ENCODE data around the gene CPNE5. TPM values are rescaled to one million over a fixed set of nuclear protein-coding genes. Genes with fewer than 3 reads are reported as not detected.
"Not testable (repeated sequence)": the region's sequence is repeated elsewhere in the genome, so short reads cannot be mapped to it uniquely, and the experiment has no call there.

The CPNE5 gene
- total RNA-seq, 1 donor from 2014 or later: 25.7 TPM

DNA sequence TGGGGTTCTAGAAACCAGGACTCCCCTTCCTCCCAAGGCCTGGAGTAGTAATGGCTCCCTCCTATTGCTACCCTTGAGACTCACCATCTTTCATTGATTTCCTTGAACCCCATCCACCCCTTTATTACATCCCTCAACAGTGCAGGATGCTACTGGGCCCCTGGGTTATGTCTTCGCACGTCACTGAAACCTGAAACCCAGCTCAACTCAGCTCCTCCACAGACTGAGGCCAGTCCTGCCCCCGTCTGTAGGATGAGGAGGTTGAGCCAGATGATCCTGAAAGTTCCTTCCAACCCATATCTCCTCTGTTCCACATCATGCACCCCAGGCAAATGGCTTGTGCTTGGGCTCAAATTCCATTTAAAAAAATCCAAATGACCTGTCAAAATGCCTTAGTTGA, 21.4 kb downstream of the CPNE5 start:
- no peak for DNase-seq (ENCODE audit: extremely low read depth, low read depth, low spot score)

DNA sequence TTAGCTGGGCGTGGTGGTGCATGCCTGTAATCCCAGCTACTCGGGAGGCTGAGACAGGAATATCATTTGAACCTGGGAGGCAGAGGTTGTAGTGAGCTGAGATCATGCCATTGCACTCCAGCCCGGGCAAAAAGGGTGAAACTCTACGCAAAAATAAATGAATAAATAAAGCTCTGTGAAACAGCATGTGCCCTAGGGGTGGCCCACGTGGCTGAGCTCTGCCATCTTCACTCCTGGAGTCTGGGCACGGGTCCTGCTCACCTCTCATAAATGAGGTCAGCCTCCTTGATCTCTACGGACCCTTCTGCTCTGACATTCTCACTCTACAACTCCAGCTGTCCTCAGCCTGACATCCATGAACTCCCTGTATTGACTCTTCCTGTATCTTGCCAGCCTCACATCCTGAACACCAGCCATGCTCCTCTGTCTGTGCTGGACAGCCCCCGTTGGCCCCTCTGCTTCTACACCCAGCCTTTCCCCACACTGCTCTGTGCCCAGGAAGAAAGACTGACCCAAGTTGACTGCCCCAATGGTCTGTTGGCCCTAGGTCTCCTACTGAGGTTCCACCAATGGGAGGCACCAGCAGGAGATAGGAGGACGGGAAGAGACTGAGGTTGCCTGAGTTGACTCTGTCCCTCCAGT, 21.9 kb downstream of the CPNE5 start:
- no peak for DNase-seq (ENCODE audit: extremely low read depth, low read depth, low spot score)

DNA sequence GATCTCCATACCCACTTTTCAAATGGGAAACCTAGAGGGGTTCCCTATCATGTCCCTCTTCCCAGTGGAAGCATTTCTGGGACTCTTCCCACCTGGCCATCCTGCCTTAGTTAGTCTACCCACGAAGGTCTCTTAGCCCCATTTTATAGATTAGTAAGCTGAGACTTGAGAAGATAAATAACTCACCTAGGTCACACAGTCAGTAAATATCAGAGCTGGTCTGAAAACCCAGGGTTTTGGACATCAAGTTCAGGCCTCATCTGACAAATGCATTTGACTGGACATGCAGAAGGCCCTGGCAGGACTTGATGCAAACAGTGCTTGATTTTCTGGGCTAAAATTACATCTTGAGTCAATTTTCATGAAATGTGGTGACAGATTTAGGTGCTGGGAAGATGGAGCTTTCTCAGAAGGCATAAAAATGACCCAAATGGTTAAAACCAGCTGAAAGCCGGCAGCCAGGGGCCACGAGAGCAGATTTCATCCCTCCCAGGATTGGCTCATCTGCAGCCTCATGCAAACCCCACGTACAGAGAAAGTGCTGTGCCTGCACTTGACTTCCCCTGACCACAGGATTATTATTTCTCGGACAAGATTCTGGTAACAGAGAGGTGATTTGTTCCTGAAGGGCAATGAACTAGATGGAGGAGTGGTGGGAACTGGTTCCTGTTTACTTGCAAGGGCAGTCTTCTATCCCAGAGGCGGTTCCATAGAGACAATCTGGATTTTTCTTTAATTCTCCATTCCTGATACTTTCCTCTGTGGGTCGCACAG, 23.1 kb downstream of the CPNE5 start:
- no peak for DNase-seq (ENCODE audit: extremely low read depth, low read depth, low spot score)

DNA sequence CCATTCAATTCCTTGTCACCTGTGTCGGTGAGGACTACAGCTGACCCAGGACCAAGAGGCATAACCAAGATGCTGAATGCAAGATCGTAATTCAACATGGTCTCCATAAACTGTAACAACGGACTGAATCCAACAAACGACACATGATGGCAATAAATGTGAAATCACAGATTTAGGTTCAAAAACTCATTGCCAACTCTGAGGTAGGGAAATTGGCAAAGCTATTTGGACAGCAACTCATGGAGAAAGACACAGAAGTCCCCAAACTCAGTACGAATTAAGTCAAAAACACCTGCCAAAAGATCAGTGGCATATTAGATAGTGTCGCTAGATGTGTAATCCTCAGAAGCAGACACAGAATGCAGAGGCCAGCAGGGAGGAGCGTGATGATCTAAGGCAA, 25.0 kb downstream of the CPNE5 start:
- no peak for DNase-seq (ENCODE audit: extremely low read depth, low read depth, low spot score)

DNA sequence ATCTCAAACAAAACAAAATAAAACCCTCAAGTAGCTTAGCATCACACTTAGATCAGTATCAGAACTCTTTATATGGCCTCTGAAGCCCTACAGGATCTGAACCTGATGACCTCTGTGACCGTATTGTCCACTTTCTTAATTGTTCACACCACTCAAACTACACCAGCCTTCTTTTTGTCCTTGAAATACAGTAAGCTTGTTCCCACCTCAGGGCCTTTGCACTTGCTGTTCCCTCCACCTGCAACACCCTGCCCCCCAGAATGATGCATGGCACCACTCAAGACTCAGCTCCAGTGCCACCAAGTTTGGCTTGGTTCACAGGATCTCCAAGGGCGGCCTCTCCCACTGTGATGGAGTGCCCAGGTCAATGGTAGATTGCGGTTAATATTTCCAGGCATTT, 25.7 kb downstream of the CPNE5 start:
- no peak for DNase-seq (ENCODE audit: extremely low read depth, low read depth, low spot score)

DNA sequence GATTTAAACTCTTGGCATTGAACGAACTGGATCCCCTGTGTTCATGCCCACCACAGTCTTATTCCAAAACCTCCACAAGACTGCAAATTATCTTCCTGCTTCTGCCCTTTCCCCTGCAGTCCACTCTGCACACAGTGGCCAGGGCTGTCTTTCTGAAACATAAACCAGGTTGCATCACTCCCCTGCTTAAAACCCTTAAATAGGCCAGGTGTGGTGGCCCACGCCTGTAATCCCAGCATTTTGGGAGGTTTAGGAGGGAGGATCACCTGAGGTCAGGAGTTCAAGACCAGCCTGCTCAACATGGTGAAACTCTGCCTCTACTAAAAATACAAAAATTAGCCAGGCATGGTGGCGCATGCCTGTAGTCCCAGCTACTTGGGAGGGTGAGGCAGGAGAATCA, 26.2 kb downstream of the CPNE5 start:
- DNase-seq (ENCODE audit: extremely low read depth, low read depth, low spot score): not testable (repeated sequence)

DNA sequence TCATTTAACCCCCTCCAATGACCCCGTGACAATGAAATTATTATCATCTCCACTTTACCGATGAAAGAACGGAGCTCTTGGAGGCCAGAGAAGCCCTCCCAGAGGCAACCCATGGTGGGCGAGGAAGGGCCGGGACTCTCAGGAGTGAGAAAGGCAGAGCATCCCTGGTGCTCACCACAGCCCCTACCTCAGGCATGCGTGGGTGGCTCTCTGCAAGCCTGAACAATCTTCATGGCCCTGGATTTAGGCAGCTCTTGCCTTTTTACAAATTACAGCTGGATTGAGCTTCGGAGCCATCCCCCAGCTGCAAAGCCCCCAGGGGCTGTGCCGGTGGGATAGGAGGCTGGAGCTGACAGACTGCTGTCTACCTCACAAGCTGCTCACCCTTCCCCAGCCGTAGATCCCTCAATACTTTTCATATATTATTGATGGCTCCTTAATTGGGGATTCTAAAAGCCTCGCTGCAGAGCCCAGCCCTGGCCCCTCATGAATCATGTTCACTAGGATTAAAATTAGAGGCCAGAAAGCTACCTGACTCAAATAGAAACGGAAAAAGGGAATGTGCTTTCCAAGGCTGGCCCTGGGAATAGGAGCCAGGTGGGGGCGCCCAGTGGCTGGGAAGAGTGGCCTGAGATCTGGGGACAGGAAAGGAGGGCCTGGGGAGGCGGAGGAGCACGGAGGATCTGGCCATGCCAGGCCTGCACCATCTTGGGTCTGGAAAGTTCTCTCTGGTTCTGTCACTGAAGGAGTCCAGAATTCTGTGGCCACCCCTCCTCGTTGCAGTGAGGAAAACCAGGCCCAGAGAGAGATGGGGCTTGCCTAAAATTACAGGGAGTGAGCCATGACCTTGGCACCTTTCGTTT, 29.1 kb downstream of the CPNE5 start:
- no peak for DNase-seq (ENCODE audit: extremely low read depth, low read depth, low spot score)

DNA sequence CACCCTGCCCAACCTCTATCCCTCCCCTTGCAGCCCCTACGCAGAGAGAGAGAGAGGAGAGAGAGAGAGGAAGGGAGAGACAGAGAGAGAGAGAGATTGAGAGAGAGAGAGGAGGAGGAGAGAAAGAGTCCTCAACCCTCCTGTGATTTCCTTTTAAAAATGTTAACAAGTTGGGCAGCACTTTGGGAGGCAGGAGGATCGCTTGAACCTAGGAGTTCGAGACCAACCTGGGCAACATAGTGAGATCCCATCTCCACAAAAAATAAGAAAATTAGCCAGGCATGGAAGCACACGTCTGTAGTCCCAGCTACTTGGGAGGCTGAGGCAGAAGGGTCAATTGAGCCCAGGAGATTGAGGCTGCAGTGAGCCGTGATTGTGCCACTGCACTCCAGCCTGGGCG, 30.1 kb downstream of the CPNE5 start:
- no peak for DNase-seq (ENCODE audit: extremely low read depth, low read depth, low spot score)

DNA sequence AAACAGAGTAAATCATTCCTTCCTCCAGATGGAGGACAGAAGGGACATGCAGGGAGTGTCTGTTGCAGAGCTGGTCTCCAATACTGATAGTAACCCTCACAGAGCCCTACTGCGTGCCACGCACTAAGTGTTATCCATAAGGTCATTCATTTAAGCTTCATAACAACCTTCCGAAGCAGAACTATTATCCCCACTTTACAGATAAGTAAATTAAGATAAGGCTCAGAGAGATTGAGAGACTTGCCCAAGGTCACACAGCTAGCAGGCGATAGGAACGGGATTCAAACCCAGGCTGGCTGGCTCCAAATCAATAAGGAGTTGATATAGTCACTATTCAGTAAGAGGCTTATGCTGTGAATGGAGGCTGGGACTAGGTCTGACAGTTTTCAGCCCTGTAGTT, 30.6 kb downstream of the CPNE5 start:
- no peak for DNase-seq (ENCODE audit: extremely low read depth, low read depth, low spot score)

DNA sequence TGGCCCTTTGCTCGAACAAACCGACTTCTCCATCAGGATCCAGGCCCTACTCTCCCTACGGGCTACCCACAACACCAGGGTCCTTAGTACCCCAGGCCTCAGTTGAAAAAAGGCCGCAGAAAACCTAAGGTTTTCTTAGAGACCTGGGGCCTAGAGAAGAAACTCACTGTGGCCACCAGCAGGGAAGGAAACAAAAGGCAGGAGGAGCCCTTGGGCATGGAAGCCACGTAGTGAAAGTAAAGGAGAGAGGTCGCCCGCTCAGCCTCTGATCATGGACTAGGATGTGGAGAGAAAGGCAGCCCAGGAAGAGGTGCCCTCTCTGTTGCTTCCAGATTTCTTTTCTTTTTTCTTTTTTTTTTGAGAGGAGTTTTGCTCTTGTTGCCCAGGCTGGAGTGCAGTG, 31.5 kb downstream of the CPNE5 start:
- no peak for DNase-seq (ENCODE audit: extremely low read depth, low read depth, low spot score)

DNA sequence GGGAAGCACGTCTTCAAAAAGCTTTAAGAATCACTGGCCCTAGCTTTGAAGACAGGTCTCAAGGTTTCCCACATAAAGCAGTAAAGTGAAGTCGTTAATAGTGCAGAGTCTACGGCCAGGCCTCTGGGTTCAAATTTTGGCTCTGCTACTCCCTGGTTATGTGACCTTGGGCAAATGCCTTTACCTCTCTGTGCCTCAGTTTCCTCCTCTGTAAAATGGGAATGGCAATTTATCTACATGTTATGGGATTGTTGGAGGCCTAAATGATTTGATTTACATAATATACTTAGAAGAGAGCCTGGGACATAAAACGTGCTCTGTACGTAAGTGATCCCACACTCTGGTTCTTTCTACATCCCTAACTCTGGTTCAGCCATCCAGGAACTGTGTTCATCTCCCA, 32.1 kb downstream of the CPNE5 start:
- no peak for DNase-seq (ENCODE audit: extremely low read depth, low read depth, low spot score)

DNA sequence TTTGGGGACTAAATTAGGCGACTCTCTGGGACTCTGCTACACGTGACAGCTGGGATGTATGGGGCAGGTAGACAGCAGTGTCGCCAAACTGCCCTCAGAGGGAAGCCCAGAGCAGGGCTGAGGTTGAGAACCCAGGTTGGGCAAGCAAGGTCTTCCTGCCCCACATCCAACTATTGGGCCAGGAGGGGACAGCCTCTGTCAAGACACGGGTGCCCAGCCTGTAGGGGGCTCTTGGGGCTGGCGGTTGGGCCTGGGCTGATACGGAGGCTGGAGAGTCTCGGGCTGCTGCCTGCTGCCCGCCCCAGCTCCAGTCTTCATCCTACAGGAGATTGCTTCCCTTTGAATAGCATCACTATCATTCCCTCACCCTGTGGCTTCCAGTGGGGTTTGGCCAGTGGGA, 33.3 kb downstream of the CPNE5 start:
- no peak for DNase-seq (ENCODE audit: extremely low read depth, low read depth, low spot score)

DNA sequence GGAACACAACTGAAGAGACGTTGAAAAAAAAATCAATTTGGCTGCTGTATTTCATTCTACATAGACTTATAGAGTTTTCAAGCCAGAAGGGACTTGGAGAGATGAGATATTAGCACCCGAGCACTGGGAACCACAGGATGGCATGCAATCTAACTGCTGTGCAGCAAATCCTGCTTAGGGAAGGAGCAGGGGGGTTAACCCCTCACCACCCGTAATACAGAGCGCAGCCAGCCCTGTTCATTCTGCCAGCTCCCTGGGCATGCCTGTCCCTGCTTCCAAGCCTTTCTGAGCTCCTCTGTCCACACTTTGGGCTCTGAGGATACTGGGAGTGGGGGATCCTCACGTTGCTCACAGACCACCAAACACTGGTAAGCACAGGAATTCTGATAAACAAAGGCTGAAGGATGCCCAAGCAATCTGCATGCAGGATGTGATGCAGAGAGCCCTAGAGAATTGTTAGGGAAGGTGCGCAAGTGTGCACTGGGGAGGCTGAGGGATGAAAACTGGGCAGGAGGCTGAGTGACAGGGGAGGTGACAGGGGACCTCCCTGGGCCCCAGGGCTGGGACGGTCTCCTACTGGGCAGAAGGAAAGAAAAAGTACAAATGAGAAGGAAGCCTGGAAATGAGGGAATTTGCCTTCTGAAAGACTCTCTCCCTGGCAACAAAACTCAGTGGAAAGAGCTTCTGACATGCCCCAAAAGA, 34.0 kb downstream of the CPNE5 start:
- no peak for DNase-seq (ENCODE audit: extremely low read depth, low read depth, low spot score)

DNA sequence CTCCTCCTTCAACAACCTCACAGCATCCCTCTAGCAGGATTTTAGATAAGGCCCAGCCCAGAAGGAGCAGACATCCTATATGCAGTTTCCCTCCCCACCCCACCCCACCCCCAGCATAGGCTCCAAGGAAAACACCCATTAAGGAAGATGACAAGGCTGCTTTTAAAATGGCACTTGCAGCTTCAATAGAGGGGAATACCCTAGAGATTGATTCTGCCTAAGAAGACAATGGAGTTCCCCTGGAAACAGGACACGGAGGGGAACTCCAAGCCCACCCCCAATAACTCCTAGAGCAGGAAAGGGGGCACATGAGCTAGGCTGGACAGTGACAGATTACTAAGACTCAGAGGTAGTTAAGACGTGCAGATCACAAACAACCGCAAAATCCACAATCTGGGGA, 34.7 kb downstream of the CPNE5 start:
- DNase-seq (ENCODE audit: extremely low read depth, low read depth, low spot score): no peak

DNA sequence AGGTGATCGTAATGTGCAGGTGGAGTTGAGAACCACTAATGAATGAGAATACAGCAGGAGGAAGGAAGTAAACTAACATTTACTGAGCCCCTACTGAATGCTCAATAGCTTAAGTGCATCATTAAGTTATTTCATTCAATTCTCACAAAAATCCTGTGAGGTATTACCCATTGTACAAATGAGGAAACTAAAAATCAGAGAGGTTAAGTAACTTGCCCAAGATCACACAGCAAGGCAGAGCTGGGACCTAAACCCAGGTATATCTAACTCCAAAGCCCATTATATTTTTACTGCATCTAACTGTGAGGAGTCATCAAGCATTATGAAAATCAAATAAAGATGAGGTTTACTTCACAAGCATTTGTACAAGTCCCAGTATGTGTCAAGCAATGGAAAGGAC, 35.3 kb downstream of the CPNE5 start:
- no peak for DNase-seq (ENCODE audit: extremely low read depth, low read depth, low spot score)

DNA sequence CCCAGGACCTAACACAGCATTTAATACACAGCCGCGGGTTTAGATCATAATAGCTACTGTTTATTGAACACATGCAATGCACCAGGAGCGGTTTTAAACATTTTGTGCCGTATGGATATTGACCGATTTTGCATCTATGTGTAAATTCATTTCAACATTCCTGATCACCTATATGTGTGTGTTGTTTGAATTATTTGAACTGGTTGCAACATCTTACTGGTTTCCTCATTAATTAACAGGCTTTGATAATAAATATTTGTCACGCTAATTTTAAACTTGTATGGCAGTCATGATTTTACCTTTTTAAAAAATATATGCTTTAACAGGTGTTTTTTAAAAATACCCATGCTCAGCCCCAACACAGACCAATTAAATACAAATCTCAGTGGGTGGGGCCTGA, 35.8 kb downstream of the CPNE5 start:
- no peak for DNase-seq (ENCODE audit: extremely low read depth, low read depth, low spot score)

DNA sequence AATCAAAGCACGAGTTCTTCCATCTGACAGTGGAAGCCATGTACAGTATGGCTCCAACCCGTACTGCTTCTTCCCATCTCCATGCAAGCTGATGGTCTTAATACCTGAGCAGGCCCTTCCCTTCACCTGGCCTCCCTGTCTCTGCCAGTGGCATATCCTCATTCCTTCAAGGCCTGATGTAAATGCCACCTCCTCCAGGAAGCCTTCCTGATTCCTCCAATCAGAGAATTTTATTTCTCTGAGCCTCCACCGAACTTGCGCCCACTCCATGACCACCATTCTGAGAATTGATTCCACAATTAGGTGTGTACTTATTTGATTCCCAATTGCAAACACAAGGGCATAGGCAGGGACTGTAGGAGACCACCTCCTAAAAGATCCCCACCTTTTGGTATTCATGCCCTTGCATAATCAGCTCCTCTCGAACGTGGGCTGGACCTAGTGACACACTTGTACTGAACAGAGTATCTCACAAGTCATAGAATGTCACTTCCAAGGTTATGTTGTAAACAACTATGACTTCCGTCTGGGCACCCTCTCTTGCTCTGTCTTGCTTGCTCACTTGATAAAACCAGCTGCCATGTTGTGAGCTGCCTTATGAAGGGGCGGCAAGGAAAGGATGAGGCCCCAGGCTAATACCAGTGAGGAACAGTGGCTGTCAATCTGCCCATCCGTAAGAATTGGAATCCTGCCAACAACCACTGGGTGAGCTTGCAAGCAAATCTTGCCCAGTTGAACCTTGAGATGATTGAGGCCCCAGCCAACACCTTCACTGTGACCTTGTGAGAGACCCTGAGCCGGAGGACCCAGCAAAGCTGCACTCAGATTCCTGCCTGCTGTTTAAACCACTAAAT, 38.8 kb downstream of the CPNE5 start:
- DNase-seq (ENCODE audit: extremely low read depth, low read depth, low spot score): no peak

DNA sequence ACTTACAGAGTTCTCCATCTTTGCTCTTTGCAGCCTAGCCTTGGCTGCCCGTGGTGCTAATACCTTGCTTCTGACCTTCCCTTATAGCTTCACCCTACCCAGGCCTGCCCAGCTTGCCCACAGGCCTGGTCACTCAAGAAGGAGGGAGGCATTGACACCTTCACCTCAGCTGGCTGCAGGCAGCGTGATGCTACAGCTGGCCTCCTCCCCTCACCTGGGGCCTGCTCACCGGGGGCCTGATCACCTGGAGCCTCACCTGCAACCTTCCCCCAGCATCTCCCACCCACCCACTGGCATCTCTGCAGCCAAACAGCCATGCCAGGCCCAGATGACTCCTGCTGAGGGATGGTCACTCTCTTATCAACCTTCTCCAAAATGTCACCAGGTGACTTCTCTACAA, 40.4 kb downstream of the CPNE5 start:
- DNase-seq (ENCODE audit: extremely low read depth, low read depth, low spot score): no peak

DNA sequence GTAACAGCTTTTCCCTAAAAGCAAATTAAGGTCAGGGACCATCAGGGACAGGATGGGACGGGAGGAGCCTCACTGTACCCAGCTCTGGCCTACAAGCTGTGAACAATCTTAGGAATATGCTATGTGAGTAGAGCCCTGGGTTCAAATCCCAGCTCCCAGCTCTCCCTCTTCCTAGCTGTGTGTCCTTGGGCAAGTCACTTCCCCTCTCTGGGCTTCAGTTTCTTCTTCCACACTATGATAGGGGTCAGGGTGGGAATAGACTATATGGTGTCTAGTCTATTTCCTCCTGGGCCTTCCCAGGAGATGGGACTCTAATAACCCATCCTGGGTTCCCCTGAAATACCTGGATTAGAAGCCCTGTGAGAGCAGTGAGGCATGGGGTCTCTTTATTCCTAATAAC, 41.6 kb downstream of the CPNE5 start:
- no peak for DNase-seq (ENCODE audit: extremely low read depth, low read depth, low spot score)

DNA sequence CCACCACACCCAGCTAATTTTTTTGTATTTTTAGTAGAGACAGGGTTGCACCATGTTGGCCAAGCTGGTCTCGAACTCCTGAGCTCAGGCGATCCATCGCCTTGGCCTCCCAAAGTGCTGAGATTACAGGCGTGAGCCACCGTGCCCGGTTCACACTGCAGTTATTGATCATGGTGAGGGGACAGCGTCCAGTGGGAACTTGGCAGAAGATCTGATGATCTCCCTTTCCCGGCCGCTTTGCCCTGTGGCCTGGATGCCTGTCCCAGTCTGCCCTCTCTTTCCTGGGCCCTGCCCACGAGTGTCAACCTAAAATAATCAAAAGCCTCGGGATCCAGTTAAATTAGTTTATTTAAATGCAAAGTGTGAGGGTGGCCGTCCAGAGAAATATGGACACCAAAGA, 42.2 kb downstream of the CPNE5 start:
- no peak for DNase-seq (ENCODE audit: extremely low read depth, low read depth, low spot score)
